Natural killer cell treated with Interleukin-12 subunit alpha and Interleukin-12 subunit beta and Interleukin-15 and Interleukin-18, amount 100 ng/mL, for 72 hours (primary cell): Measurements from ENCODE around the gene RSL1D1. TPM values are rescaled to one million over a fixed set of nuclear protein-coding genes. Genes with fewer than 3 reads are reported as not detected.
A peak's percentile ranks its signal among the peaks of the same experiment; 100 is the strongest.
"Not testable (repeated sequence)": the region's sequence is repeated elsewhere in the genome, so short reads cannot be mapped to it uniquely, and the experiment has no call there.

Source experiments
- ATAC-seq, 2 donors: fragments of 150-1000 bp; cut with Tn5 transposase in 1 of 2; sonication (Bioruptor Pico), chemical (Tn5 transposase) in 1 of 2; 2 replicates each; pipeline ENCODE4 v1.10.0; 2021
- DNase-seq: peaks from one replicate; pipeline ENCODE4 v3.0.0; 2022; ENCODE audit warnings: low spot score
- H3K27ac Mint-ChIP-seq, 2 donors: 1 replicate in 1 of 2; 2 replicates in 1 of 2; pipeline ENCODE4 v1.8.0; 2022; ENCODE audit warnings: mixed read lengths in 2 of 2, mild to moderate bottlenecking in 1 of 2, moderate library complexity in 1 of 2
- H3K27me3 Mint-ChIP-seq, 2 donors: 1 replicate in 1 of 2; 2 replicates in 1 of 2; pipeline ENCODE4 v1.8.0; 2022; ENCODE audit warnings: mixed read lengths in 2 of 2
- H3K36me3 Mint-ChIP-seq: one replicate; pipeline ENCODE4 v1.8.0; 2022; ENCODE audit warnings: mixed read lengths
- H3K4me1 Mint-ChIP-seq, 2 donors: 1 replicate in 1 of 2; 2 replicates in 1 of 2; pipeline ENCODE4 v1.8.0; 2022; ENCODE audit warnings: low read depth in 2 of 2, mixed read lengths in 2 of 2, mild to moderate bottlenecking in 1 of 2
- H3K4me3 Mint-ChIP-seq: one replicate; pipeline ENCODE4 v1.8.0; 2022; ENCODE audit warnings: mixed read lengths
- H3K9me3 Mint-ChIP-seq: 2 replicates; pipeline ENCODE4 v1.8.0; 2022; ENCODE audit warnings: mixed read lengths
- total RNA-seq, 2 donors: library from RNA; stranded (reverse); gene quantifications; one replicate each; pipeline ENCODE4 v1.2.3, GENCODE V29; 2022

RSL1D1 gene
- total RNA-seq, 2 donors from 2014 or later = 175 to 205 TPM

GRCh38 chr16:11788914-11789313 is 62.4 kb downstream of the RSL1D1 start:
- no peaks in the 10 kb centered on the region for H3K9me3 Mint-ChIP-seq
- peak overlapping the region; percentile 100 for H3K27ac Mint-ChIP-seq
- peaks cover 58 to 67% of the 10 kb centered on the region in 2 donors for H3K4me1 Mint-ChIP-seq
- DNase-seq (no peak), ATAC-seq (peak; percentile 60 to 80)
- H3K4me3 Mint-ChIP-seq = peak overlapping the region; percentile 83
- H3K36me3 Mint-ChIP-seq = peaks cover 16% of the 10 kb centered on the region
- H3K27me3 Mint-ChIP-seq = no peaks in the 10 kb centered on the region

- Mint-ChIP-seq H3K27ac (peak overlapping the region; percentile 100), H3K4me1 (peaks cover 62 to 69% of the 10 kb centered on the region in 2 donors), H3K36me3 (peaks cover 19% of the 10 kb centered on the region)
- not testable (repeated sequence) for DNase-seq, H3K4me3 Mint-ChIP-seq, H3K9me3 Mint-ChIP-seq, H3K27me3 Mint-ChIP-seq, ATAC-seq
These were observed 66.3 kb downstream of the RSL1D1 start for GRCh38 chr16:11784980-11785599.

GRCh38 chr16:11784381-11784780 is 67.0 kb downstream of the RSL1D1 start:
- not testable (repeated sequence) for H3K9me3 Mint-ChIP-seq, ATAC-seq, DNase-seq, H3K27me3 Mint-ChIP-seq, H3K4me3 Mint-ChIP-seq
- H3K27ac Mint-ChIP-seq = peak overlapping the region; percentile 100
- peaks cover 18% of the 10 kb centered on the region for H3K36me3 Mint-ChIP-seq
- H3K4me1 Mint-ChIP-seq = peaks cover 61 to 67% of the 10 kb centered on the region in 2 donors

- peaks cover 61 to 67% of the 10 kb centered on the region in 2 donors for H3K4me1 Mint-ChIP-seq
These were observed 67.3 kb downstream of the RSL1D1 start for GRCh38 chr16:11784038-11784369.

More at GRCh38 chr16:11784038-11784369, 67.3 kb downstream of the RSL1D1 start:
- H3K27ac Mint-ChIP-seq = peak overlapping the region; percentile 100
- H3K4me3 Mint-ChIP-seq = peak overlapping the region; percentile 97
- H3K27me3 Mint-ChIP-seq = no peaks in the 10 kb centered on the region
- no peak for ATAC-seq
- H3K9me3 Mint-ChIP-seq = no peaks in the 10 kb centered on the region
- peaks cover 18% of the 10 kb centered on the region for H3K36me3 Mint-ChIP-seq
- DNase-seq = no peak

Other genes with a start within 250 kb of the RSL1D1 start
- gene SNN, start 183.1 kb downstream of the RSL1D1 start, total RNA-seq = 1 to 10 TPM in 1 of 2 donors, under 1 TPM in 1; 0.43 to 1.1 TPM
- gene TXNDC11, start 108.7 kb downstream of the RSL1D1 start, total RNA-seq = 10 to 100 TPM; 62.4 to 73.2 TPM
- 100 to 1,000 TPM; 114 to 136 TPM for gene ZC3H7A, start 54.3 kb downstream of the RSL1D1 start, total RNA-seq
- 100 to 1,000 TPM; 127 to 175 TPM for gene GSPT1, start 64.4 kb upstream of the RSL1D1 start, total RNA-seq
- gene NPIPB2, start 90.5 kb upstream of the RSL1D1 start, total RNA-seq = 10 to 100 TPM; 19.9 to 35.5 TPM
- gene TNFRSF17, start 113.7 kb upstream of the RSL1D1 start, total RNA-seq = not detected
- 10 to 100 TPM; 18.9 to 37.4 TPM for gene SNX29, start 125.2 kb upstream of the RSL1D1 start, total RNA-seq